ENCODE measurements around the gene CD247.

The CD247 gene

GRCh38 chr1:167454894-167455785 lies 63.2 kb downstream of the CD247 start (continued):
- TF ChIP-seq ZBTB17 (tag by site-specific recombination; IDR thresholded peaks at IDR 0.05) (peak; percentile 37), MYNN (tag by site-specific recombination; IDR thresholded peaks at IDR 0.05; ENCODE audit: borderline replicate concordance) (no peak), OSR2 (tag by site-specific recombination; IDR thresholded peaks at IDR 0.05) (peak; percentile 69), ZNF747 (tag by site-specific recombination; IDR thresholded peaks at IDR 0.05) (no peak), AEBP2 (tag by site-specific recombination; IDR thresholded peaks at IDR 0.05; ENCODE audit: borderline replicate concordance) (no peak), ZSCAN30 (tag by site-specific recombination; IDR thresholded peaks at IDR 0.05) (no peak; the same call in 1 of the 2 replicates), ZNF518A (tag by site-specific recombination; conservative IDR thresholded peaks at IDR 0.05; ENCODE audit: low read depth) (no peak), ZBTB48 (tag by site-specific recombination; IDR thresholded peaks at IDR 0.05) (0 out of 2 replicates have a peak, but pooled peaks have one; percentile 19), HOXC10 (CRISPR knock-in tag; IDR thresholded peaks at IDR 0.05) (no peak), ZNF654 (tag by site-specific recombination; IDR thresholded peaks at IDR 0.05; ENCODE audit: low read depth) (no peak), ZNF555 (tag by site-specific recombination; conservative IDR thresholded peaks at IDR 0.05) (no peak), ZNF76 (tag by site-specific recombination; IDR thresholded peaks at IDR 0.05; ENCODE audit: borderline replicate concordance, low read depth) (peak; percentile 45), ZNF600 (tag by site-specific recombination; IDR thresholded peaks at IDR 0.05) (peak; percentile 68), ZNF248 (tag by site-specific recombination; IDR thresholded peaks at IDR 0.05) (no peak), ZNF433 (tag by site-specific recombination; IDR thresholded peaks at IDR 0.05; ENCODE audit: low read depth) (no peak), ZNF140 (tag by site-specific recombination; IDR thresholded peaks at IDR 0.05) (no peak), ZNF335 (tag by site-specific recombination; conservative IDR thresholded peaks at IDR 0.05) (peak; percentile 86), ZNF362 (tag by site-specific recombination; IDR thresholded peaks at IDR 0.05) (no peak), ZNF394 (tag by site-specific recombination; IDR thresholded peaks at IDR 0.05; ENCODE audit: borderline replicate concordance) (0 out of 2 replicates have a peak, but pooled peaks have one; percentile 38), ZFP37 (tag by site-specific recombination; IDR thresholded peaks at IDR 0.05) (peak; percentile 93), KLF7 (tag by site-specific recombination; IDR thresholded peaks at IDR 0.05; ENCODE audit: borderline replicate concordance) (no peak), PRDM6 (tag by site-specific recombination; IDR thresholded peaks at IDR 0.05) (0 out of 2 replicates have a peak, but pooled peaks have one; percentile 23), EGR2 (tag by site-specific recombination; IDR thresholded peaks at IDR 0.05; ENCODE audit: low read depth) (peak; percentile 59), ZNF202 (tag by site-specific recombination; IDR thresholded peaks at IDR 0.05; ENCODE audit: borderline replicate concordance) (no peak), ZNF501 (tag by site-specific recombination; IDR thresholded peaks at IDR 0.05) (0 out of 2 replicates have a peak, but pooled peaks have one; percentile 21), ZNF544 (tag by site-specific recombination; IDR thresholded peaks at IDR 0.05) (no peak), SALL2 (tag by site-specific recombination; IDR thresholded peaks at IDR 0.05; ENCODE audit: borderline replicate concordance) (no peak), ZNF184 (tag by site-specific recombination; IDR thresholded peaks at IDR 0.05) (0 out of 2 replicates have a peak, but pooled peaks have one; percentile 24), ZNF16 (tag by site-specific recombination; IDR thresholded peaks at IDR 0.05; ENCODE audit: low read depth) (no peak), GLIS1 (tag by site-specific recombination; IDR thresholded peaks at IDR 0.05) (peak; percentile 85)
